Fibroblast of peridontal ligament (primary cell): ENCODE data around the gene SLAMF7.

ENCODE experiments used
- DNase-seq: peaks from one replicate; pipeline ENCODE4 v3.0.0-alpha.2; 2010; ENCODE audit errors: extremely low read depth

SLAMF7 gene

DNA sequence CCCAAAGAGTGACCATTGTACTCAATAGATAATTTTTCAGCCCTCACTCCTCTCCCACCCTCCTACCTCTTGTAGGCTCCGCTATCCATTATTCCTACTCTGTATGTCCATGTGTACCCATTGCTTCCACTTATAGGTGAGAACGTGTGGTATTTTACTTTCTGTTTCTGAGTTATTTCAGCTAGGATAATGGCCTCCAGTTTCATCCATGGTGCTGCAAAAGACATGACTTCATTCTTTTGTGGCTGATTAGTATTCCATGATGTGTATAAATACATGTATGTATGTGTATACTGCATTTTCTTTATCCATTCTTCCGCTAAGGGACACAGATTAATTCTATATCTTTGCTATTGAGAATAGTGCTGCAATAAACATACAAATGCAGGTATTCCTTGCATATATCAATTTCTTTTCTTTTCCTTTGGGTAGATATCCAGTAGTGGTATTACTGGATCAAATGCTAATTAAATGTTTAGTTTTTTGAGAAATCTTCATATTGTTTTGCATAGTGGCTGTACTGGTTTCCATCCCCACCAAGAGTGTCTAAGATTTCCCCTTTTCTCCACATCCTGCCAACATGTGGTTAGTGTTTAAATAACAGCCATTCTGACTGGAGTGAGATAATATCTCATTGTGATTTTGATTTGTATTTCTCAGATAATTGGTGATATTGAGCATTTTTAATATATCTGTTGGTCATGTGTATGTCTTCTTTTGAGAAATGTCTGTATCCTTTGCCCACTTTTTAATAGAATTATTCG lies 61.8 kb downstream of the SLAMF7 start:
- DNase-seq = no peak

DNA sequence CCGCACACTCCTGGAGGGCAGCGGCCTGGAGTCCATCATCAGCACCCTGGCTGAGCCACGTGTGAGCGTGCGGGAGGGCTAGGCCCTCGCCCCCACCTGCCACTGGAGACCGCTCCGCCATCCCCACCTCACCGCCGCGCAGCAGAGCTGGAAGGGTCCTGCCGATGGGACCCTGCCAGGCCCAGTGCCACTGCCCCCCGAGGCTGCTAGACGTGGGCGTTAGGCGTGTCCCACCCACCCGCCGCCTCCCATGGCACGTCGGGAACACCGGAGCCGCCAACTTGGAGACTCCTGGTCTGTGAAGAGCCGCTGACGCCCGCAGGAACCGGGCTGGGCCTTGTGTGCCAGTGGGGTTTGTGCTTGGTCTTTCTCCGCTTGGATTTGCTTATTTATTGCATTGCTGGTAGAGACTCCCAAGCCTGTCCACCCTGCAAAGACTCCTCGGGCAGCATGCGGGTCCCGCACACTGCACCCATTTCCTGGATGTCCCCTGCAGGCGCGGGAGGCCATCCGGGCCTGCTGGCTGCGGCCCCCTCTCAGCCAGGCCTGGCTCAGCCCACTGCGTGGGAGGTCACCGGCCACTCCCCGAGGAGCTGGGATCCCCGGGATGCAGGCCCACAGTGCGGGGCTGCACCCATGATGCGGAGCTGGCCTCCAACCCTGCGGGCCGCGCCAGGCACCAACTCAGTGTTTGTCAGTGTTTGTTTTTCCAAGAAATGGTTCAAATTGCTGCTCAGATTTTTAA lies 63.0 kb downstream of the SLAMF7 start:
- no peak for DNase-seq
